A549 (cell line): ENCODE results near the gene GSK3A. TPM values are rescaled to one million over a fixed set of nuclear protein-coding genes. Genes with fewer than 3 reads are reported as not detected.
A peak's percentile ranks its signal among the peaks of the same experiment; 100 is the strongest.

Experiments
- ATAC-seq, 2 experiments: fragments of 200-7000 bp in 1 of 2; fragments of >200 bp in 1 of 2; cut with Nextera tagmentation in 1 of 2; cut with Tn5 transposase in 1 of 2; 3 replicates each; pipeline versions ENCODE4 v1.8.0 to v1.9.1; 2018 to 2020; ENCODE audit warnings: mild to moderate bottlenecking in 1 of 2, moderate library complexity in 1 of 2
- CTCF ChIA-PET: fragments of 300-600 bp; sonication (Branson Sonifier 250); formaldehyde crosslinking; extraction: SDS; loops from one replicate; lab custom pipeline; 2021; ENCODE audit warnings: antibody characterized with exemption, inconsistent platforms; lab: Yijun Ruan, JAX
- POLR2A ChIA-PET: fragments of 350-600 bp; formaldehyde crosslinking; extraction: SDS; loops from one replicate; lab custom pipeline; 2021; ENCODE audit warnings: antibody characterized with exemption, inconsistent platforms; lab: Yijun Ruan, JAX
- DNase-seq, 2 experiments: peaks; one replicate each; pipeline versions ENCODE4 v3.0.0 to v3.0.0-alpha.2; 2011 to 2016; ENCODE audit warnings: low read depth in 1 of 2, low spot score in 1 of 2
- FAIRE-seq: peaks from 2 replicates; lab custom pipeline; 2011; peaks lifted over from hg19 to GRCh38; lab: Jason Lieb, UNC
- H3K27ac ChIP-seq, 2 experiments: fragments of >200 bp; sonication (Bioruptor Twin); formaldehyde crosslinking; 3 replicates each; pipeline ENCODE4 v1.5.1; 2016 to 2017
- H3K4me1 ChIP-seq: fragments of >200 bp; sonication (Bioruptor Twin); formaldehyde crosslinking; 3 replicates; pipeline ENCODE4 v1.6.1; 2016
- H3K4me2 ChIP-seq: fragments of >200 bp; sonication (Bioruptor Twin); formaldehyde crosslinking; 3 replicates; pipeline ENCODE4 v1.6.1; 2016
- H3K4me3 ChIP-seq: fragments of >200 bp; sonication (Bioruptor Twin); formaldehyde crosslinking; 3 replicates; pipeline ENCODE4 v1.5.1; 2016
- H3K9me3 ChIP-seq: fragments of >200 bp; sonication (Bioruptor Twin); formaldehyde crosslinking; 3 replicates; pipeline ENCODE4 v1.6.1; 2016
- CBX2 ChIP-seq: fragments of 200-600 bp; sonication (generic); IDR thresholded peaks from 2 replicates; pipeline ENCODE4 v1.6.1; 2016; ENCODE audit warnings: low read depth, mild to moderate bottlenecking, borderline replicate concordance
- CEBPB ChIP-seq, 2 experiments: fragments of >200 bp in 1 of 2; sonication (Bioruptor Twin) in 1 of 2; formaldehyde crosslinking in 1 of 2; IDR thresholded peaks; 2 replicates each; pipeline ENCODE4 v1.6.1; 2012 to 2016
- CHD2 ChIP-seq: fragments of 150-350 bp; IDR thresholded peaks from 2 replicates; pipeline ENCODE4 v1.6.1; 2014; ENCODE audit warnings: low read length; ENCODE audit not compliant: partially characterized antibody
- CTCF ChIP-seq: fragments of >200 bp; sonication (Bioruptor Twin); formaldehyde crosslinking; IDR thresholded peaks from 3 replicates; pipeline ENCODE4 v1.5.1; 2016
- EHF ChIP-seq: fragments of 250-450 bp; sonication (Bioruptor Pico); IDR thresholded peaks from 2 replicates; pipeline ENCODE4 v1.5.0; 2020; ENCODE audit warnings: mild to moderate bottlenecking
- EP300 ChIP-seq, 2 experiments: fragments of >200 bp; sonication (Bioruptor Twin); formaldehyde crosslinking; IDR thresholded peaks; 2 replicates in 1 of 2; 3 replicates in 1 of 2; pipeline ENCODE4 v1.6.1; 2016 to 2017
- FOSB ChIP-seq: fragments of 250-450 bp; sonication (Bioruptor Pico); IDR thresholded peaks from 2 replicates; pipeline ENCODE4 v1.5.0; 2020; ENCODE audit warnings: mild to moderate bottlenecking, moderate library complexity
- FOSL2 ChIP-seq, 2 experiments: fragments of 450-650 bp in 1 of 2; fragments of >200 bp in 1 of 2; sonication (Bioruptor Twin) in 1 of 2; formaldehyde crosslinking; IDR thresholded peaks; 2 replicates each; pipeline versions ENCODE4 v1.5.0 to v1.6.1; 2016 to 2020; ENCODE audit warnings: mild to moderate bottlenecking in 1 of 2, moderate library complexity in 1 of 2
- FOXS1 ChIP-seq: fragments of 250-450 bp; sonication (Bioruptor Pico); IDR thresholded peaks from 2 replicates; pipeline ENCODE4 v1.5.0; 2020; ENCODE audit warnings: mild to moderate bottlenecking, moderate library complexity
- GATA3 ChIP-seq: IDR thresholded peaks from 2 replicates; pipeline ENCODE4 v1.6.1; 2012; ENCODE audit warnings: borderline replicate concordance
- HDAC2 ChIP-seq: fragments of 200-600 bp; sonication (generic); IDR thresholded peaks from 2 replicates; pipeline ENCODE4 v1.6.1; 2016
- HES2 ChIP-seq: fragments of >200 bp; sonication (Bioruptor Twin); formaldehyde crosslinking; IDR thresholded peaks from 2 replicates; pipeline ENCODE4 v1.6.1; 2016
- HOXA7 ChIP-seq: fragments of 250-450 bp; sonication (Bioruptor Pico); IDR thresholded peaks from 2 replicates; pipeline ENCODE4 v1.5.0; 2020; ENCODE audit warnings: mild to moderate bottlenecking, moderate library complexity
- HOXB5 ChIP-seq: fragments of 250-450 bp; sonication (Bioruptor Pico); IDR thresholded peaks from 2 replicates; pipeline ENCODE4 v1.5.0; 2020; ENCODE audit warnings: mild to moderate bottlenecking, moderate library complexity
- JUN ChIP-seq, 2 experiments: fragments of >200 bp; sonication (Bioruptor Twin); formaldehyde crosslinking; IDR thresholded peaks; 2 replicates in 1 of 2; 3 replicates in 1 of 2; pipeline ENCODE4 v1.6.1; 2016 to 2017
- KDM5A ChIP-seq: fragments of 200-600 bp; sonication (generic); IDR thresholded peaks from 2 replicates; pipeline ENCODE4 v1.6.1; 2016; ENCODE audit warnings: antibody characterized with exemption, mild to moderate bottlenecking
- MAFK ChIP-seq: fragments of 450-650 bp; IDR thresholded peaks from 2 replicates; pipeline ENCODE4 v1.6.1; 2014; ENCODE audit not compliant: partially characterized antibody
- MAZ ChIP-seq: fragments of 150-350 bp; IDR thresholded peaks from 2 replicates; pipeline ENCODE4 v1.6.1; 2014; ENCODE audit warnings: antibody characterized with exemption, low read depth, low read length, borderline replicate concordance
- MYC ChIP-seq: IDR thresholded peaks from 2 replicates; pipeline ENCODE4 v1.6.1; 2012; ENCODE audit warnings: mild to moderate bottlenecking, inconsistent platforms, low read length, improper control_type of control experiment, borderline replicate concordance
- NPAS2 ChIP-seq: fragments of 250-450 bp; sonication (Bioruptor Pico); IDR thresholded peaks from 2 replicates; pipeline ENCODE4 v1.8.0; 2022; ENCODE audit warnings: mild to moderate bottlenecking, moderate library complexity, borderline replicate concordance
- PHF8 ChIP-seq: fragments of 200-600 bp; sonication (generic); IDR thresholded peaks from 2 replicates; pipeline ENCODE4 v1.6.1; 2016; ENCODE audit warnings: low read depth, mild to moderate bottlenecking, antibody characterized with exemption, moderate library complexity, borderline replicate concordance
- POLR2A ChIP-seq: IDR thresholded peaks from 2 replicates; pipeline ENCODE4 v1.6.1; 2012; ENCODE audit warnings: mild to moderate bottlenecking, low read length
- RFX5 ChIP-seq: fragments of 450-650 bp; IDR thresholded peaks from 2 replicates; pipeline ENCODE4 v1.7.1; 2014; ENCODE audit warnings: antibody characterized with exemption, mild to moderate bottlenecking, moderate library complexity
- SMC3 ChIP-seq: fragments of >200 bp; sonication (Bioruptor Twin); formaldehyde crosslinking; IDR thresholded peaks from 3 replicates; pipeline ENCODE4 v1.6.1; 2018; ENCODE audit warnings: inconsistent platforms
- SREBF2 ChIP-seq: fragments of 450-650 bp; IDR thresholded peaks from 2 replicates; pipeline ENCODE4 v1.6.1; 2014; ENCODE audit warnings: mild to moderate bottlenecking, moderate library complexity
- TFCP2L1 ChIP-seq: fragments of 250-450 bp; sonication (Bioruptor Pico); IDR thresholded peaks from 2 replicates; pipeline ENCODE4 v1.5.0; 2021; ENCODE audit warnings: mild to moderate bottlenecking
- TP53 ChIP-seq: fragments of 250-450 bp; sonication (Bioruptor Pico); IDR thresholded peaks from 2 replicates; pipeline ENCODE4 v1.5.0; 2021; ENCODE audit warnings: mild to moderate bottlenecking, moderate library complexity
- USF2 ChIP-seq: fragments of 450-650 bp; IDR thresholded peaks from 2 replicates; pipeline ENCODE4 v1.6.1; 2014; ENCODE audit warnings: antibody characterized with exemption
- ZC3H11A ChIP-seq: fragments of 450-650 bp; IDR thresholded peaks from 2 replicates; pipeline ENCODE4 v1.6.1; 2014; ENCODE audit warnings: antibody characterized with exemption, mild to moderate bottlenecking
- ZNF302 ChIP-seq: fragments of 250-450 bp; sonication (Bioruptor Pico); IDR thresholded peaks from 2 replicates; pipeline ENCODE4 v1.9.0; 2021; ENCODE audit warnings: inconsistent platforms, mild to moderate bottlenecking, moderate library complexity
- ZSCAN20 ChIP-seq: fragments of 250-450 bp; sonication (Bioruptor Pico); IDR thresholded peaks from 2 replicates; pipeline ENCODE4 v1.8.0; 2022; ENCODE audit warnings: mild to moderate bottlenecking, moderate library complexity
- WGBS: methylation state at CpG from one replicate; pipeline ENCODE4 v1.1.6; 2017; ENCODE audit errors: missing lambda C conversion rate; 5-methylcytosine and 5-hydroxymethylcytosine counted together
- polyA plus RNA-seq, 4 experiments: library from polyadenylated mRNA; depleted of rRNA in 3 of 4; stranded (reverse); fragments of >200 nt; fragmentation: RNase III in 1 of 4; extraction: RNeasy Plus Mini Kit Qiagen cat#74134 plus additional on column Dnase treatment in 1 of 4; gene quantifications; 2 replicates in 3 of 4; 3 replicates in 1 of 4; pipeline ENCODE4 v1.2.3, GENCODE V29; 2011 to 2017
- TF ChIP-seq, protein P1 (sequence below): IDR thresholded peaks from 2 replicates; pipeline ENCODE4 v1.6.1; 2012
- TF ChIP-seq, protein P2 (sequence below): fragments of 200-600 bp; sonication (generic); IDR thresholded peaks from 2 replicates; pipeline ENCODE4 v1.6.1; 2016; ENCODE audit warnings: antibody characterized with exemption, mild to moderate bottlenecking, moderate library complexity
- TF ChIP-seq, protein P3 (sequence below): fragments of >200 bp; sonication (Bioruptor Twin); formaldehyde crosslinking; IDR thresholded peaks from 3 replicates; pipeline ENCODE4 v1.6.1; 2016

The GSK3A gene
- polyA plus RNA-seq, 2 of the 4 experiments (the other 2 are of a cell fraction) = 55.2 to 85.1 TPM

DNA sequence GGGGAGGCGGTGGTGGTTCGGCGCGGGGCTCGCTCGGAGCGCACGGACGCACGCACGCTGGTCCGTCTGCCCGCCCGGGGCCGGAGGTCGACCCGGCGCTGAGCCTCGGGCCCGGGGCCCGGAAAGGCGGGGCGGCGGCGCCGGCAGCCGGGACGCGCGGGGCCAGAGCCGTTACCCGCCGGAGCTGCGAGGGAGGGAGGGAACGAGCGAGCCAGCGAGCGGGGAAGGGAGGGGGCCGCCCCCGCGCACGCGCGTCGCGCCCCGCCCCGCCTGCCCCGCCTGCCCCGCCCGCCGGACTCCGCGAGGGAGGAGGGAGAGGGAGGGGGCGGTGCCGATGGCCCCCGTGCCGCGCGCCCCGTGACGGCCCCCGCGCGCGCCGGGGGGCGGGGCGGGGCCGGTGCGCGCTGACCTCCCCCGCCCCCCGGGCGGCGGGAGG is 41.7 kb upstream of the GSK3A start:
- FAIRE-seq (no peak), DNase-seq (peak; percentile 86 to 87), ATAC-seq (peak in 1 of 2 experiments; percentile 5; a peak in 3 of 6 replicates)
- Histone ChIP-seq H3K9me3 (no peaks in the 10 kb centered on the region), H3K4me2 (peak overlapping the region; percentile 100), H3K4me3 (peak overlapping the region; percentile 76), H3K4me1 (peaks cover 54% of the 10 kb centered on the region), H3K27ac (peak overlapping the region; percentile 94 to 98)
- 2% methylated on average over 19 of the region's 76 CpGs for WGBS
- ChIA-PET CTCF (interaction anchor here (13.5 to 23.7 kb wide), 2 partner anchors 16 to 42 kb away, joined by 212 to 616 read pairs; partner anchors contain the start of genes GSK3A, PAFAH1B3 and PRR19), POLR2A (interaction anchor here (0.6 kb wide), 1 partner anchor 139 kb away, joined by 4 read pairs; no protein-coding TSS in a partner anchor)
- TF ChIP-seq CEBPB (IDR thresholded peaks at IDR 0.05) = no peak
- no peak for TF ChIP-seq NPAS2 (CRISPR knock-in tag)
- peak; percentile 92 to 99 for TF ChIP-seq JUN (IDR thresholded peaks at IDR 0.05)
- no peak for TF ChIP-seq KDM5A
- no peak for TF ChIP-seq CHD2
- no peak for TF ChIP-seq HDAC2
- peak; percentile 79; the same call in 1 of the 2 replicates for TF ChIP-seq MAZ
- no peak for TF ChIP-seq ZC3H11A
- no peak for TF ChIP-seq TFCP2L1 (CRISPR knock-in tag)
- no peak; the same call in 1 of the 2 replicates for TF ChIP-seq GATA3
- no peak for TF ChIP-seq CTCF
- no peak for TF ChIP-seq FOSB (CRISPR knock-in tag)
- TF ChIP-seq MAFK = no peak
- no peak for TF ChIP-seq HES2
- TF ChIP-seq POLR2A = peak; percentile 54
- TF ChIP-seq, protein P1, sequence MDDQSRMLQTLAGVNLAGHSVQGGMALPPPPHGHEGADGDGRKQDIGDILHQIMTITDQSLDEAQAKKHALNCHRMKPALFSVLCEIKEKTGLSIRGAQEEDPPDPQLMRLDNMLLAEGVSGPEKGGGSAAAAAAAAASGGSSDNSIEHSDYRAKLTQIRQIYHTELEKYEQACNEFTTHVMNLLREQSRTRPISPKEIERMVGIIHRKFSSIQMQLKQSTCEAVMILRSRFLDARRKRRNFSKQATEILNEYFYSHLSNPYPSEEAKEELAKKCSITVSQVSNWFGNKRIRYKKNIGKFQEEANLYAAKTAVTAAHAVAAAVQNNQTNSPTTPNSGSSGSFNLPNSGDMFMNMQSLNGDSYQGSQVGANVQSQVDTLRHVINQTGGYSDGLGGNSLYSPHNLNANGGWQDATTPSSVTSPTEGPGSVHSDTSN = no peak
- no peak for TF ChIP-seq ZNF302 (CRISPR knock-in tag)
- TF ChIP-seq, protein P2, sequence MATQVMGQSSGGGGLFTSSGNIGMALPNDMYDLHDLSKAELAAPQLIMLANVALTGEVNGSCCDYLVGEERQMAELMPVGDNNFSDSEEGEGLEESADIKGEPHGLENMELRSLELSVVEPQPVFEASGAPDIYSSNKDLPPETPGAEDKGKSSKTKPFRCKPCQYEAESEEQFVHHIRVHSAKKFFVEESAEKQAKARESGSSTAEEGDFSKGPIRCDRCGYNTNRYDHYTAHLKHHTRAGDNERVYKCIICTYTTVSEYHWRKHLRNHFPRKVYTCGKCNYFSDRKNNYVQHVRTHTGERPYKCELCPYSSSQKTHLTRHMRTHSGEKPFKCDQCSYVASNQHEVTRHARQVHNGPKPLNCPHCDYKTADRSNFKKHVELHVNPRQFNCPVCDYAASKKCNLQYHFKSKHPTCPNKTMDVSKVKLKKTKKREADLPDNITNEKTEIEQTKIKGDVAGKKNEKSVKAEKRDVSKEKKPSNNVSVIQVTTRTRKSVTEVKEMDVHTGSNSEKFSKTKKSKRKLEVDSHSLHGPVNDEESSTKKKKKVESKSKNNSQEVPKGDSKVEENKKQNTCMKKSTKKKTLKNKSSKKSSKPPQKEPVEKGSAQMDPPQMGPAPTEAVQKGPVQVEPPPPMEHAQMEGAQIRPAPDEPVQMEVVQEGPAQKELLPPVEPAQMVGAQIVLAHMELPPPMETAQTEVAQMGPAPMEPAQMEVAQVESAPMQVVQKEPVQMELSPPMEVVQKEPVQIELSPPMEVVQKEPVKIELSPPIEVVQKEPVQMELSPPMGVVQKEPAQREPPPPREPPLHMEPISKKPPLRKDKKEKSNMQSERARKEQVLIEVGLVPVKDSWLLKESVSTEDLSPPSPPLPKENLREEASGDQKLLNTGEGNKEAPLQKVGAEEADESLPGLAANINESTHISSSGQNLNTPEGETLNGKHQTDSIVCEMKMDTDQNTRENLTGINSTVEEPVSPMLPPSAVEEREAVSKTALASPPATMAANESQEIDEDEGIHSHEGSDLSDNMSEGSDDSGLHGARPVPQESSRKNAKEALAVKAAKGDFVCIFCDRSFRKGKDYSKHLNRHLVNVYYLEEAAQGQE = no peak
- no peak for TF ChIP-seq EHF (CRISPR knock-in tag)
- peak; percentile 25; the same call in 1 of the 3 replicates for TF ChIP-seq SMC3
- no peak; the same call in 1 of the 2 replicates for TF ChIP-seq MYC
- TF ChIP-seq RFX5 = no peak
- no peak for TF ChIP-seq PHF8
- TF ChIP-seq HOXA7 = no peak
- TF ChIP-seq, protein P3, sequence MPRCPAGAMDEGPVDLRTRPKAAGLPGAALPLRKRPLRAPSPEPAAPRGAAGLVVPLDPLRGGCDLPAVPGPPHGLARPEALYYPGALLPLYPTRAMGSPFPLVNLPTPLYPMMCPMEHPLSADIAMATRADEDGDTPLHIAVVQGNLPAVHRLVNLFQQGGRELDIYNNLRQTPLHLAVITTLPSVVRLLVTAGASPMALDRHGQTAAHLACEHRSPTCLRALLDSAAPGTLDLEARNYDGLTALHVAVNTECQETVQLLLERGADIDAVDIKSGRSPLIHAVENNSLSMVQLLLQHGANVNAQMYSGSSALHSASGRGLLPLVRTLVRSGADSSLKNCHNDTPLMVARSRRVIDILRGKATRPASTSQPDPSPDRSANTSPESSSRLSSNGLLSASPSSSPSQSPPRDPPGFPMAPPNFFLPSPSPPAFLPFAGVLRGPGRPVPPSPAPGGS = peak; percentile 88; the same call in 1 of the 3 replicates
- peak; percentile 69; the same call in 1 of the 2 replicates for TF ChIP-seq HOXB5 (CRISPR knock-in tag)
- TF ChIP-seq TP53 (CRISPR knock-in tag) = peak; percentile 59; the same call in 1 of the 2 replicates
- TF ChIP-seq FOSL2 (IDR thresholded peaks at IDR 0.05) = no peak
- no peak for TF ChIP-seq FOSL2 (CRISPR knock-in tag; IDR thresholded peaks at IDR 0.05)
- TF ChIP-seq EP300 (IDR thresholded peaks at IDR 0.05) = peak in 1 of 2 experiments; percentile 61; a peak in 1 of 5 replicates
- TF ChIP-seq SREBF2 = no peak
- TF ChIP-seq USF2 = no peak
- no peak for TF ChIP-seq FOXS1 (CRISPR knock-in tag)
- no peak for TF ChIP-seq ZSCAN20 (CRISPR knock-in tag)
- TF ChIP-seq CBX2 = no peak
